NCI-H146 treated with DMSO at 0.1 percent for 48 hours (cell line): ENCODE measurements around the gene CFAP410.

Source experiments
- DNase-seq: peaks from one replicate; lab custom pipeline; 2025; ENCODE audit not compliant: unreplicated experiment; lab: John Stamatoyannopoulos, UW

Gene CFAP410

DNA sequence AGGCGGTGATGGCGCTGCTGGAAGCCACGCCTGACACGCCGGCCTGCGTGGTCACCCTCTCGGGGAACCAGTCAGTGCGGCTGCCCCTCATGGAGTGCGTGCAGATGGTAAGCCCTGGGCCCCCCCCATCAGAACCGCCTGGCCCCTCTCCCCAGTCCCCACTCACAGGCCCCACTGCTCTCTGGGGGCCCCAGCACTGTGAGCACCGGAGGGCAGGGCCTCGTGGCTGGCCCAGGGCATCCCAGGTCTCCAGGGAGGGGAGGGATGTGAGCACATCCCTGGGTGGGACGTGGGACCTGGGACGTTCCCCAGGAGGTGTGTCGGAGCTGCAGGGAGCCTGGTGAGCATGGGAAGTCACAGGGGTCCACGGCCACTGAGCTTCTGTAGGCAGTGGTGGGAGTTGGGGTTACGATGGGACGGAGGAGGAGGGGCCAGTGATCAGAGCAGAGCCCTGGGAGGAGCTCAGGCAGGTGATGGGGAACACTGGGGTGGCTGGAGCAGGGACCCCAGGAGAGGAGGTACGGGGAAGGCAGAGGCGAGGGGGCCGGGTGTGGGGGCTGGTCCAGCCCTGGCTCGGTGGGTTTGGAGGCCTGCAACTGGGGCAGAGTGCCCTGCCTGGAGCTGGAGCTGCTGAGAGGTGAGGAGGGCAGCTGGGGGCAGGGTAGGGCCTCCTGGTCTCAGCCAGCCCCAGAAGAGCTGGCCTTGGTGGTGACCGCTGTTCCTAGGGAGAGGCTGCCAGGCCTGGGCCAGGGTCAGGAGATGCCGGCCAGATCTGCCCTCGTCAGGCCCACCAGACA lies 20.5 kb downstream of the CFAP410 start:
- no peak for DNase-seq

DNA sequence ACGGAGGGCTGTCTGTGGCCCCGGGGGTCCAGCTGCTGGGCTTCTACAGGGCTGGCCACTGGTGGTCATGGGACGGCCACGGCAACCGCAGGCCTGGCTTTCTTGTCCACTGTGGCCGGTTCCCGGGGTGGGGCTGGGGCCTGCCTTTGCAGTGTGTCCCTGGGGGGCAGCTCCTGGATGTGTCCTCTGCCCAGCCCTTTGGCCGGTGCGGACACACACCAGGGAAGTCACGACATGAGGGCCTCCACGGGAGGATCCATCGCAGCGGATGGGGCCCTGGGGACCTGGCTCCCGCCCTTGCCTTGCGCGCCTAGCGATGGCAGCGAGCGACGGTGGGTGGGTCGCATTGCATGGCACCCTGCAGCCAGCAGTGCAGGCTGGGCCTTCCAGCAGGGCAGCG lies 21.3 kb downstream of the CFAP410 start:
- DNase-seq, result no peak

DNA sequence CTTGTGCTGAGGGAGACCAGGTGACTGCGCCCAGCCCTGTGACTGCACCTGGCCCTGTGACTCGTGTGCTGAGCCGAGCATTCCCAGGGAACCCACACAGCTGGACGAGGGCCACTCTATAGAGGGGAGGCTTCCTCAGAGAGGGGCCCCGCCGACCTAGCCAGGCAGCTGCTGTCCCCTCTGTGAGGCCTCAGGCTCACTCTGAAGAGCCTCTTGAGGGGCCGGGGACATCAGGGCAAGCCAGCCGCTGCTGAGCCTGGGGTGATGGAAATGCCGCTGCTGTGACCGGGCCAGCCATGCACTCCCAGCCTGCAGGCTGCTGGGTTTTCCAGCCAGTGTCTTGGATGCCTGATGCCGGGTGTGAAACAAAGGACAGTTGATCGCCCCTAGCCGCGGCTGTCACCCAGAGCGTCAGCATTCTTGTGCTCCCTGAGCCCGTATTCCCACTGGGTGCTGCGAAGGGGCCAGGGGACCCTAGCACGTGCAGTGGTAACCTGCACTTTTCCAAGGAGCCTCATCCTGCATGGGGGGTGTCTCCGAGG lies 21.9 kb downstream of the CFAP410 start:
- DNase-seq, result no peak

DNA sequence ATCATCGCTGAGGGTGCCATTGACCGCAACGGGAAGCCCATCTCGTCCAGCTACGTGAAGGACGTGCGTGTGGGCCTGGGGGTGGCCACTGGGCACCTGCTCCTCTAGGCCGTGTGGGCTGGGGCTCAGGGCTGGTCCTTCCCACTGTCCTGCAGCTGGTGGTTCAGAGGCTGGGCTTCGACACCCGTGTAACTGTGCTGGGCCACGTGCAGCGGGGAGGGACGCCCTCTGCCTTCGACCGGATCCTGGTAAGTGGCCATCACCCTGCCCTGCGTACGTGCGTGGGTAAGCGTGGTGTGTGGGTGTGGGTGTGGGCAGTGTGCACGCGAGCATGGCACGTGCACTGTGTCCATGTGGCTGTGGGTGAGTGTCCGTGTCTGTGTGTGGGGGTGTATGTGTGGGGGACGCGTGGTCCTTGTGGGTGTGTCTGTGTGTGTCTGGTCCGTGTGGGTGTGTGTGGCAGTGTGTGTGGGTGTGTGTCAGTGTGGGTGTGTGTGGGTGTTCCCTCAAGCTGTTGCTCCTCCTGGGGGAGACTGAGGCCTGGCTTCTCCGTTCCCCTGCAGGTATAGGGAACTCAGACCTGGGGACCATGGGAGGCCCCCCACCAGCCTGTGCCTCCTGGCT lies 22.8 kb downstream of the CFAP410 start:
- no peak for DNase-seq

DNA sequence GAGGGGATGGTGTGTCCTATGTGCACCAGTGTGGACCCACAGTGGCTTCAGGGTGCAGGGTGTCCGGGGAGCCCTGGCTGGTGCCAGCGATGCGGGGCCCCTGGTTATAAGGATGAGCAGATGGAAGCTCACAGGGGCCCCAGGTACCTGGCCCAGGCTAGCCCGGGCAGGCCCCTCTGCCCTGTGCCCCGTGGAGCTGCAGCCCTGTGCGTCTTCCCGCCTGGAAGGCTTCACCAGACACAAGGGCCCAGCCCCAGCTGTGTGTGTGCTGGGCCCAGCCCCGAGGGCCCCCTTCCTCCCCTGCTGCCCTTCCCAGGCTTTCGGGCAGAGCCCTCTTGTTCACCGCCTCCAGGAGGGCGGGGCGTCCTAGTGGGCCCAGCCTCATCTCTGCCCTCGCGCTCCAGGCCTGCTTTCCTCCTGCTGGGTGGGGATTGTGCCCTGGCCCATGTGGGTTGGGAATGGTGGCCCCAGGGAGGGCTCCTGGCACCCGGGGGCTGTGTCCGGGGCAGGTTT lies 23.4 kb downstream of the CFAP410 start:
- no peak for DNase-seq

DNA sequence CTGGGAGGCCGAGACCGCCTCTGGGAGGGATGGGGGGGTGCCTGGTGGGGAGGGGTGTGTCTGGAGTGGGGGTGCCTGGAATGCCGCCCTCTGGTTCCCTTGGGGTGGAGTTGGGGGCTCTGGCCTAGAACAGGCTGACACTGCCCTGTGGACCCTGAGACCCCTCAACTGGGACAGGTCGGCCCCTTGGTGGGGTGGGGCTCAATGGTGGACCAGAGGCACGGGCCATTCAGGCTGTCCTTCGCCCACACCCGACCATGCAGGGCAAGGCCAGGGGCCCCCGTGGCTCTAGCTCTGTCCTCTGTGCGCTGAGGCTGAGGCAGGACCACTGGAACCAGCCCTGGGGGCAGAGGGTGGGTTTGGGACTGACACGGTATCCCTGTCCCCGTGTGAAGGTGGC lies 24.6 kb downstream of the CFAP410 start:
- no peak for DNase-seq

DNA sequence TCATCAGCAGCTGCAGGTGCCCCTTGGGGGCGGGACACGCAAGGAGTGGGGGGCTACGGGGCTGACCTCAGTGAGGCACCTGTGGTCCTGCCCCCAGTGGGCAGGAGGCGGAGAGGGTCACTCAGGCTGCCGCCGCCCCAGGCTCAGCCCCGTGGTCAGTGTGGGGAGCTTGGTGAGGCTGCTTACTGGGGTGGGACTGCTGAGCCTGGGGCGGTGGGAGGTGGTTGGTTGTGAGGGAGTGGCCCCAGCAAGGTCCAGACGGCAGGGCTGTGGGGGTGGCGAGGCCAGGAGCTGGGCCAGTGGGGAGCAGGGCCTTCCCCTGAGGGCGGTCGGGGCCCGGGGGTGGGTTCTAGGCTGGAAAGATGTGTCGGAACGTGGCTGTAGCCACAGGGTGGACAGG lies 25.1 kb downstream of the CFAP410 start:
- no peak for DNase-seq

DNA sequence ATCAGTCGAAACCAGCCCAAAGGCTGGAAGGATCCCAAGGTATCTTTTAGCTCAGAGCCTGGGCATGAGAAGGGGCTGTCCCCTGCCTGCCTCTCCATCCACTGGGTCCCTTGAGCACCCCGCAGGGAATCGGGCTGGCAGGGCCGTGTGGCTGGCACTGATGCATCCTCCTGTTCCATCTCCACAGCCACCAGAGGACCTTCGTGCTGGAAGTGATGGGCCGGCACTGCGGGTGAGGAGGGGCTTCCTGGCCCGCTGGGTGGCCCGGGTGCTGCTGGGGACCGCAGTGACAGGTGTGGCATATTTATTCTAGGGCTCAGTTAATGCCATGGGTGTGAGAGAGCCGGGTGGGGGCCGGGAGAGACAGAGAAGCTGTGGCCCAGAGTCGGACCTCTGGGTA lies 25.7 kb downstream of the CFAP410 start:
- DNase-seq, result no peak

DNA sequence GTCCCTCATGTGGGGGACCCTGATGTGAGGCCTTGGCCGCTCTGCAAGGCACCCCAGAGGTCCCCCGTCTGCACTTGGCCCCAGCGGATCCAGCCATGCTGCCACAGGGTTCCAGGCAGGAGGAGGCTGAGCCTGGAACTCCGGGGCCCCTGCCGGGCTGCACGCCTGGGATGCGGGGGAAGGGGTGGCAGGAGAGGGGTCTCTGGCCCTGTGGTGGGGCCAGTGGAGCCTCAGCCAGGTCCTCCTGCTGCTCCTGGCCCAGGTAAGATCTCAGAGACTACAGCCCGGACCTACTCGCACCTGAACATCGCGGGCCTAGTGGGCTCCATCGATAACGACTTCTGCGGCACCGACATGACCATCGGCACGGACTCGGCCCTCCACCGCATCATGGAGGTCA lies 26.5 kb downstream of the CFAP410 start:
- DNase-seq, result no peak

DNA sequence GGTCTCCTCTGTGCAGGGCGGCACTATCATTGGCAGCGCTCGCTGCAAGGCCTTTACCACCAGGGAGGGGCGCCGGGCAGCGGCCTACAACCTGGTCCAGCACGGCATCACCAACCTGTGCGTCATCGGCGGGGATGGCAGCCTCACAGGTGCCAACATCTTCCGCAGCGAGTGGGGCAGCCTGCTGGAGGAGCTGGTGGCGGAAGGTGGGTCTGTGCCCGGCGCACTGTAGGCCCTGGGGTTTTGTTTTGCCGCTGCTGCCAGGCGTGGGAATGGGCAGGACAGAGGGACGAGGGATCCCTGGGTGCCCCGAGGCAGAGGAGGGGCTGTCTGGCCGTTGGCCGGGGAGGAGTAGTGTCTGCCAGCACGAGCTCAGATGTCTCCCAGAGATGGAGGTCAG lies 27.1 kb downstream of the CFAP410 start:
- no peak for DNase-seq

DNA sequence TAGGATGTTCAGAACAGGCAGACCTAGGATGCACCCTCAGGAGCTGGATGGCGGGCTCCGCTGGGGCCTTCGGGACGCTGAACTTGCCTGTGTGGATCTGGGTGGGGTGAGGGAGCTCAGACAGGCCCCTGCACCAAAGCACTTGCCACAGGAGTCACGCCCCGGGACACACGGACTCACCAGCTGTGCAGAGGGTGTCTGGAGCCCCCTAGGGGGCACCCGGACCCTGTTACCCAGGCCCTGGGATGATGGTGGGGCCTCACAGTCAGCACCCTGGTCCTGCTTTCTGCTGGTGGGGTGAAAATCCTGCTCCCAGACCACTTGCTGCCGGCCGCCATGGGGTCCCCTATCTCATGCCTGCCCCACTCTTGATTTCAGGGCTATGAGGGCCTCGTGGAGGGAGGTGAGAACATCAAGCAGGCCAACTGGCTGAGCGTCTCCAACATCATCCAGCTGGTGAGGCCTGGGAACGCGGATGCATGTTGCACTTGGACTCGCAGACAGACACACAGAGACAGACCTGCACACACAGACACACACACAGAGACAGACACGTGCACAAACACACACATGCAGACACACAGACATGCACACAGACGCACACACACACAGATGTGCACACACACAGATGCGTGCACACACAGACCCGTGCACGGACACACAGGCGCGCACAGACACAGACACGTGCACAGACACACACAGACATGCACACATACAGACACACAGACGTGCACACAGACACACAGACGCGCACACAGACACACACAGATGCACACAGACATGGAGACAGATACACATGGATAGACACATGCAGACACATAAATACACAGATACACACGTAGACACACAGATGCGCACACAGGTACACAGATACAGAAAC lies 28.3 kb downstream of the CFAP410 start:
- no peak for DNase-seq

DNA sequence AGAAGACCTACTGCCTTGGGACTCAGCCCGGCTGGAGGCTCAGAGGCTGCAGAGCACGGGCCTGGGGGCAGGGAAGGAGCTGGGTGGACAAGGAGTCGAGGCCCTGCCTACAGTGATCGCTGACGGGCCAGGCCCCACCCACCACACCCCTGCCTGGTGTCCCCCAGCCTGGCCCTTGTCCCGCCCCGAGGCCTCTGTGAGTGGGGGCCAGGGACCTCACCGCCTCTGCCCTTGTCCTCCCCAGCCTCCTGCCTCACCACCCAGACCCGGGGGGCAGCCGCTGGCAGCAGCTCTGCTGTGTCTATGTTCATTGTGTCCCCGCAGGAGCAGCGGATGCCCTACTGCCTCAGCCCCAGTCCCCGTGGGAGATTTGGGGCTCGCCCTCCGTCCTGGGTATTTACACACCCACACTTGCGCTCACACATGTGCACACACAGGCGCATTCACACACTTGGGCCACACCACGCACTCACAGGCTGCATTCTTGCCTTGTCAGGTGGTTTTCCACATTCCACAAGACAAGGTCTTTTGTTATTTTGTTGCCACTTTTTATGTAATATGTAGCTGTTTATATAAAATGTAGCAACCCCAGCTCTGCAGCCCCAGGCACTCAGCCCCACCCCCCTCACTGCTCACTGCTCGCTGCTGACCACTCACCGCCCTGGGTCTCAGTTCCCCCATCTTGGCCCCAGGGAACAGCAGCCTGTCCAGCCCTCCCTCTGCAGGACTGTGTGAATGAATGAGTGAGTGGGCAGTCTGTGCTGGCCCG lies 32.1 kb downstream of the CFAP410 start:
- DNase-seq, result no peak

DNA sequence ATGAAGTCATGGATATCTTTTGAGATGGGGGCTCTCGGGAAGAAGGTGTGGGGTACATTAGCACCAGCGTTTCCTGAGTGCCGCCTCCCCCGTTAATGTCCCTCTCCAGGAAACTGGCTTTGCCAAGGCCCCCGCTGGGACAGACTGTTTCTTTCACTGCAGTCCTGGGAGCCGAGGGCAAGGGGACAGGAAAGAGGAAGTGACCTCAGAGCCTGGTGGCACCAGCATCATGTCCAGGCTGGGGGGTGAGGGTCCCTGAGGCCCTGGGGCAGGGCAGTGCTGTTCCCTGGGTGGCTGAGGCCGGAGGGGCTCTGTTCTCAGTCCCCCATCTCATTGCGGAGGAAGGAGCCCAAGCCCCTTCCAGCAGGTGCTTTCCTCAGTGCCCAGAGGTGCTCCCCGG lies 33.5 kb downstream of the CFAP410 start:
- DNase-seq, result no peak

DNA sequence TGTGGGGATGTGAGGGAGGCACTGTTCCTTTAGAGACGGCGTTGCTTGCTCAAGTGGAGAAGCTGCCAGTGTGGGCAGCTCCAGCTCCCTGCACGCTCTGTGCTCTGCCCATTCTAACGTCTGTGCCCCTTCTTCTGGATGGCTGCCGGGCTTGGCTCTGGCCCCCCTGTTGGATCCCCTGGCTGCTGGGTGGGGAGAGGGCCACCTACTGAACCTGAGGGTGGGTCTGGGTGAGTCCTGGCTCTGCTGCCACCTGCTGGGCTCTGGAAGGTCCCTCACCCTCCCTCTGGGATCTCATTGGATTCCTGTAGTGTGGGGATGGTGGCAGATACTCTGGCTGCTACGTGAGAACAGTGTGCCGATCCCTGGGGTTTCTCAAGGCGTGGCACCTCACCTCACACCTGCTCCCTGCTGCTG lies 34.3 kb downstream of the CFAP410 start:
- DNase-seq, result no peak

DNA sequence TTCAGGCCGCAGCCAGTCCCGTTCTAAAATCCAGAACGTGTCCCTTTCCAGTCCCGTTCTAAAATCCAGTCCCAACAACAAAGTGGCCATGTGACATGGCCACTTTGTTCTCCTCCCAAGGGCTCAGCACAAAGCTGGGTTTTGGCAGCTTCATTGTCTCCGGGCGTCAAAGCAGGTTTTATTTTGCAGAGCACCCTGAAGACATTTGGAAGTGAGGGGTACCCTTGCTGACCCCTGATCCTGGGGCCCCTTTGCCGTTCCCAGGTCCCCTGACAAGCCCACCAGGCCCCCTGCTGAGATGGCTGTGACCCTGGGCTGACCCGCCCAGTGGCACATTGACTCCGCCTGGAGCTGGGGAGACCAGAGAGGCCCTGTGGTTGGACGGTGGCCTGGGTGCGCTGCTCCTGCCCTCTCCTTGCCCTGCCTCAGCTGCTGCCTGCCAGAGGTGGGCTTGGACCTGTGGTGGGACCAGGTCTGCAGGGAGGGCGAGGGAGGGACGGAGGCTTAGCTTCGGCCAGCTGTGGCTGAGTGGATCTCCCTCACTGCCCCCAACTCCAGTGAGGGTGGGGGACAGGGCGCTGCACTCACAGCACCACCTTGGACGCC lies 35.1 kb downstream of the CFAP410 start:
- DNase-seq, result no peak

DNA sequence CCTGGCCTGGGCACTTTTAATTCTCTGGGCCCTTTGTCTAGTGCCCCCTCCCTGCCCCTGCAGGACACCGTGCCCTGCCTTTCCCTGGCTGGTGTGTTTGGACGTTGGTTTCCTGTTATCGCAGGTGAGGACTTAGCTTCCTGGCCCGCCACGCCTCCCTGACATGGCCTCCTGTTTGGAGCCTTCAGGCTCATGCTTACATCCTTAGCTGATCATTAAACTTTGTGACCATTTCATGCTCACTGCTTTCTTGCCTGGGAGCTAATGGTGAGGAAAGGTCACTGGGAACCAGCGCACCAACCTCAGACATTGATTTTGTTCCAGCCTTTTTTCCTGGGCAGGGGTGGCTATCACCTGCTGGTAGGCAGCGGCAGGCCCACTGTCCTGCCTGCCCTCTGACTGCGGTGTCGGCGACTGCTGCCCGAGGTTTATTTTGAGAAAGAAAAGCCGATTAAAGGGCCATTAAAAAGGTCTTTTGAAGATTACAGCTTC lies 35.7 kb downstream of the CFAP410 start:
- DNase-seq, result no peak

DNA sequence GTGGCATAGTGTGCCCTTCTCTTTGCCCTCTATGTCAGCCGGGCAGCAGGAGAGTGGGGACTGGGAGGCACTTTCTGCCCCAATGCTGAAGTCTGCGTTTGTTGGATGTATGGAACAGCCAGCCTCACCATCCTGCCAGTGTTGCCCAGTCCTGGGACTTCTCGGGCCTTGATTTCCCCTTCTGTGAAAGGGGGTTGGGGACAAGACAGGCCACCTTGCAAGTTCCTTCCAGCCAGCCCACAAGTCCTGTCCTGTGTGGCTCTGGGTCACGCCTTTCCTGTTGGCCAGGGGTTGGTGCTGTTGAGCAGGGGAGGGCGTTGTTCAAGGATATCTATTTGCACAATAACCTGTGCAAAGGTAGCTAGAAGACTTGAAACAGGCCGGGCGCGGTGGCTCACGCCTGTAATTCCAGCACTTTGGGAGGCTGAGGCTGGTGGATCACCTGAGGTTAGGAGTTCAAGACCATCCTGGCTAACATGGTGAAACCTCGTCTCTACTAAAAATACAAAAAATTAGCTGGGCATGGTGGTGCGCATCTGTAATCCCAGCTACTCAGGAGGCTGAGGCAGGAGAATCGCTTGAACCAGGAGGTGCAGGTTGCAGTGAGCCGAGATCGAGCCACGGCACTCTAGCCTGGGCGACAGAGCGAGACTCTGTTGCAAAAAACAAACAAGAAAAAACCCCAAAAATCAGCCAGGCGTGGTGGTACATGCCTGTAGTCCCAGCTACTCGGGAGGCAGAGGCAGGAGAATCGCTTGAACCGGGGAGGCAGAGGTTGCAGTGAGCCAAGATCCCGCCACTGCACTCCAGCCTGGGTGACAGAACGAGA lies 36.4 kb downstream of the CFAP410 start:
- peak; percentile 1 for DNase-seq

DNA sequence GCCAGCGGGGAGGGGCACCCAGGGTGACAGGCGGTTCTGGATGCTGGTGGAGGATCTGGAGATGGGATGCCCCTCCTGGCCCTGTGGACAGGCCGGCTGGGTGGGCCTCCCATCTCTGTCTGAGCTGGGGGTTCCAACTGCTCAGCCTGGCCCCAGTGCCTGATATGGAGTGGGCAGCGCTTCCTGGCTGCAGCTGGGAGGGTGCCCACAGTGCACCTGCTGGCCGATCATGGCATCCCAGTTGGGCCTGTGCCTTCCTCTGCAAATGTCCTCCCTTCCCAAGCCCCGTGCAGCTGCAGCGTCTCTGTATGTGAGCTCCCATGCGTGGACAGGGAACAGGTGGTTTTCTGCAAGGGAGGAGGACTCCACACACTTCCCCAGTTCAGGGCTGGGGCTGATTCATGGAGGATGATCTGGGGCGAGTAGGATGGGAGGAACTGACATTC lies 37.2 kb downstream of the CFAP410 start:
- no peak for DNase-seq

DNA sequence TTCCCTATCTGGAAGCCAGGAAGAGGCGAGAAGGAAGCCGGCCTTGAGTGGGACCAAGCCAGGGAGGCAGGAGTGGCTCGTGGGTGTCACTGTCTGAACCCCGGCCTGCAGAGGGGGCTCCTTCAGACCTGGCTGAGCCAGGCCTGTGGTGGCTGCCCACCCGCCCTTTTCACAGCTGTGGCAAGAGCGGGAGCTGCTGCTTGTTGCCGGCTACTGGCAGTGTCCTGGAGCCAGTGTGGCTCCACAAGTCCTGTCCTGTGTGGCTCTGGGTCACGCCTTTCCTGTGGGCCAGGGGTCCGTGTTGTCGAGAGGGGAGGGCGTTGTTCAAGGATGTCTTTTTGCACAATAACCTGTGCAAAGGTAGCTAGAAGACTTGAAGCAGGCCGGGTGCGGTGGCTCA lies 38.0 kb downstream of the CFAP410 start:
- DNase-seq, result no peak
